Lower lobe of right lung (tissue), 2 donors: ENCODE results near the gene AGR3. TPM values are rescaled to one million over a fixed set of nuclear protein-coding genes. Genes with fewer than 3 reads are reported as not detected.

Experiments used
- ATAC-seq, 2 donors: fragments of 200-7000 bp; cut with Tn5 transposase; one replicate each; pipeline ENCODE4 v1.9.1; 2020 to 2022; ENCODE audit warnings: mild to moderate bottlenecking in 2 of 2, moderate library complexity in 2 of 2
- DNase-seq: peaks from one replicate; pipeline ENCODE4 v3.0.0-alpha.2; 2020
- H3K27ac ChIP-seq: fragments of 200-600 bp; one replicate; pipeline ENCODE4 v1.8.0; 2022
- H3K27me3 ChIP-seq: fragments of 200-600 bp; one replicate; pipeline ENCODE4 v1.8.0; 2022; ENCODE audit warnings: low read depth
- H3K36me3 ChIP-seq: fragments of 200-600 bp; one replicate; pipeline ENCODE4 v1.8.0; 2022; ENCODE audit warnings: mild to moderate bottlenecking
- H3K4me1 ChIP-seq: fragments of 200-600 bp; one replicate; pipeline ENCODE4 v1.8.0; 2022
- H3K4me3 ChIP-seq: fragments of 200-600 bp; one replicate; pipeline ENCODE4 v1.8.0; 2022; ENCODE audit warnings: mild to moderate bottlenecking
- H3K9me3 ChIP-seq: fragments of 200-600 bp; one replicate; pipeline ENCODE4 v1.8.0; 2022
- CTCF ChIP-seq: fragments of 200-600 bp; IDR thresholded peaks from one replicate; pipeline ENCODE4 v1.8.0; 2022; ENCODE audit warnings: antibody characterized with exemption, mild to moderate bottlenecking
- intact Hi-C: fragments of 100-400 bp; cut with DNase I; formaldehyde crosslinking; loops from one replicate; pipeline ENCODE4 v1.11.0; 2022
- total RNA-seq: library from RNA; stranded (reverse); fragmentation: NEBNext Ultra II Directional; extraction: Animal tissue kit (Norgen Biotek cat#: 25700); gene quantifications from one replicate; pipeline ENCODE4 v1.2.1, GENCODE V29; 2021
- donor health status: DM: no; HTN: yes; CAD: no; lungs with severe emphysema.

Gene AGR3
- total RNA-seq, 1 donor from 2014 or later, result 105 TPM

- Histone ChIP-seq H3K4me3 (no peak overlapping the region), H3K9me3 (no peaks in the 10 kb centered on the region), H3K27ac (no peak overlapping the region), H3K36me3 (no peaks in the 10 kb centered on the region), H3K27me3 (no peaks in the 10 kb centered on the region), H3K4me1 (no peaks in the 10 kb centered on the region)
- ATAC-seq (peak; percentile 20 to 32), DNase-seq (no peak)
- intact Hi-C loops, result no loop called here
- TF ChIP-seq CTCF, result no peak
Measured at GRCh38 chr7:16816824-16817223, 65.0 kb downstream of the AGR3 start.

DNA sequence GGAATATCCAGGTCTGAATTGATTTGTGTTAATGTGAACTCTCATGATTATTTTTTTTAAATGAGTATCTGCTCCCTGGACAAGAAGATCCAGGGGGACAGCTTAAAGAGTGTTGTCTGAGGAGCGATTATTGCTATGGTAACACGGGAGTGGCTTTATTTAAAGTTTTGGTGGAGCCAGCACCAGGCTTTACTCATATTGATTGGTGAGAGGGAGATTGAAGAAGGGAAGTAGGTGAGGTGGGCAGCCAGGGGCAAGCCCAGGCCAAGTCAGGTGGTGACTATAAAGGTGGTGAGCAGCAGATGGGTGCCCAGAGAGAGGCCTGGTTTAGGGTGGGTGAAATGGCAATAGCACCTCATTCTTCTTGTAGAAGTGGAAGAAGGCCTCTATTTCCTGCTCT is 66.8 kb downstream of the AGR3 start:
- Histone ChIP-seq H3K27me3 (no peaks in the 10 kb centered on the region), H3K9me3 (no peaks in the 10 kb centered on the region), H3K36me3 (no peaks in the 10 kb centered on the region), H3K4me1 (no peaks in the 10 kb centered on the region), H3K4me3 (no peak overlapping the region), H3K27ac (no peak overlapping the region)
- ATAC-seq (no peak), DNase-seq (no peak)
- intact Hi-C loops, result no loop called here
- no peak for TF ChIP-seq CTCF

- Histone ChIP-seq H3K36me3 (no peaks in the 10 kb centered on the region), H3K9me3 (no peaks in the 10 kb centered on the region), H3K27ac (no peak overlapping the region), H3K4me1 (no peaks in the 10 kb centered on the region), H3K4me3 (no peak overlapping the region), H3K27me3 (no peaks in the 10 kb centered on the region)
- TF ChIP-seq CTCF, result no peak
- intact Hi-C loops, result no loop called here
- peak; percentile 49 to 60 for ATAC-seq
- DNase-seq, result no peak
Measured at GRCh38 chr7:16813232-16813616, 68.6 kb downstream of the AGR3 start.

- Histone ChIP-seq H3K36me3 (no peaks in the 10 kb centered on the region), H3K27ac (no peak overlapping the region), H3K9me3 (no peaks in the 10 kb centered on the region), H3K4me3 (no peak overlapping the region), H3K27me3 (no peaks in the 10 kb centered on the region), H3K4me1 (no peaks in the 10 kb centered on the region)
- no peak for TF ChIP-seq CTCF
- intact Hi-C loops, result no loop called here
- no peak for DNase-seq
- ATAC-seq, result no peak
Measured at GRCh38 chr7:16812542-16813231, 69.1 kb downstream of the AGR3 start.

DNA sequence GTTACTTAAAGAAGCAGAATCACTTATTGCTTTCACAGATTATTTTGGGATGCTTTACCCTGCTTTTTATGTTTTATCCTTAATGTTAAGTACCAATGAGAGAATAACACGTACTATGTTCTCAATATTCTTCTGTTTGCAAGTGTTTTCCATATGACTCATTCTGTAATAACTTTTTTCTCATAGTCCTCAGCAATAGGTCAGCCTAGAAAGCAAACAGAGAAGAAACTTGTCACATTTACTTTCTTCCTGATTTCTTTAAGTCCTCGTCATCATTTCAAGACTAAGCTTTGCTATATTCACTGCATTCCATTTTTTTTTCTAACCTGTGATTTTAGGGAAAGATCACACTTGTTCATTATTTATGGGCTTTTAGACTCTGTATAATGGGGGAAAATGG is 70.2 kb downstream of the AGR3 start:
- DNase-seq, result no peak
- intact Hi-C loops, result no loop called here
- Histone ChIP-seq H3K4me3 (no peak overlapping the region), H3K9me3 (no peaks in the 10 kb centered on the region), H3K4me1 (no peaks in the 10 kb centered on the region), H3K36me3 (no peaks in the 10 kb centered on the region), H3K27ac (no peak overlapping the region), H3K27me3 (no peaks in the 10 kb centered on the region)
- TF ChIP-seq CTCF, result no peak
- ATAC-seq, result peak in 1 of 2 donors; percentile 75
